ENCODE results near the gene DOCK2. TPM values are rescaled to one million over a fixed set of nuclear protein-coding genes. Genes with fewer than 3 reads are reported as not detected.

DOCK2 gene
- total and polyA plus RNA-seq, 2 of the 8 experiments (the other 6 are each of a cell fraction or from before 2014, with no cell fraction given): 3.9 to 5.7 TPM

DNA sequence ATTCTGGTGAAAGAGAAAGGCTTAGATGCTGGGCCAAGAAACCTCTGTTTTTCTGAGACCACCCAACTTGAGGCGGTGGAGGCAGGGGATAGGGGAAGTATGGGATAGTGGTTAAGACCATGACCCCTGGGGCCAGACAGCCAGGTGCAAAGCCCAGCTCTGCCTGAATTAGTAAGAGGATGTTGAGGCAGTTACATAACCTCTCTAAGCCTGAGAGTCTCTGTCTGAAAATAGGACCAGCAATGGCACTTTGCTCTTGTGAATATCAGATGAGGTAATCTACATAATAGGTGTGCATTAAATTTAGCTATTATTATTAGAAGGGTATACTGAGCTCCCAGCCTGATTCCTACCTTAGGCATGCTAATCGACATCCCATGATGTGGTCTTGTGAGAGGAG, 68.2 kb downstream of the DOCK2 start:
- no peak overlapping the region for H4K91ac ChIP-seq (replicated peaks; ENCODE audit: insufficient read length, low read length)
- no peak overlapping the region for H3K56ac ChIP-seq (replicated peaks; ENCODE audit: insufficient read length, low read depth, low read length)
- H2AFZ ChIP-seq (ENCODE audit: low read length): no peak overlapping the region
- H3K27me3 ChIP-seq (replicated peaks in 1 of 4; ENCODE audit: control insufficient read depth in 3 of 4, extremely low read depth in 1 of 4, insufficient read depth in 3 of 4, low read length in 3 of 4): no peaks in the 10 kb centered on the region
- H3K79me1 ChIP-seq (ENCODE audit: low read depth, low read length): no peaks in the 10 kb centered on the region
- H3K4me2 ChIP-seq (ENCODE audit: insufficient read depth in 1 of 2, low read depth in 2 of 2, low read length in 2 of 2): no peak overlapping the region
- H3K14ac ChIP-seq (ENCODE audit: insufficient read length): no peak overlapping the region
- TF ChIP-seq TBP (IDR thresholded peaks at IDR 0.05; ENCODE audit: low read depth, low read length) (no peak), TAF7 (optimal IDR thresholded peaks at IDR 0.05; ENCODE audit: borderline replicate concordance, low read depth, low read length) (no peak), HDAC2 (IDR thresholded peaks at IDR 0.05; ENCODE audit: borderline replicate concordance in 1 of 2, low read depth in 2 of 2, low read length in 2 of 2) (no peak), GTF2F1 (IDR thresholded peaks at IDR 0.05; ENCODE audit: borderline replicate concordance, low read depth, low read length) (no peak), RAD21 (IDR thresholded peaks at IDR 0.05 in 1 of 2, conservative IDR thresholded peaks at IDR 0.05 in 1 of 2; ENCODE audit: low read depth in 2 of 2, low read length in 2 of 2) (no peak)
- no peaks in the 10 kb centered on the region for H4K20me1 ChIP-seq (replicated peaks in 1 of 2; ENCODE audit: control insufficient read depth in 1 of 2, insufficient read depth in 2 of 2, low read length in 2 of 2)
- 95% methylated on average over 2 of the region's 2 CpGs; no CpG with 5 or more reads in 1 of the 2 experiments for WGBS, 2 experiments (ENCODE audit: extremely low coverage in 1 of 2, insufficient coverage in 1 of 2, insufficient read length in 1 of 2, insufficient replicate concordance in 2 of 2, low coverage in 1 of 2, low lambda C conversion rate in 2 of 2, missing lambda C conversion rate in 1 of 2)
- H2AK5ac ChIP-seq (ENCODE audit: low read depth, low read length): no peak overlapping the region
- H3K18ac ChIP-seq (ENCODE audit: extremely low read depth, low read length): no peak overlapping the region
- no peak for FAIRE-seq
- H3K4me1 ChIP-seq (replicated peaks in 1 of 4; ENCODE audit: control insufficient read depth in 3 of 4, insufficient read depth in 4 of 4, low read length in 3 of 4): no peaks in the 10 kb centered on the region
- no peak overlapping the region for H2BK120ac ChIP-seq (replicated peaks; ENCODE audit: low read depth, low read length)
- no peak overlapping the region for H3K9ac ChIP-seq (replicated peaks in 1 of 4; ENCODE audit: extremely low read depth in 1 of 4, low read depth in 3 of 4, low read length in 3 of 4)
- no peak overlapping the region for H2BK5ac ChIP-seq (ENCODE audit: low read depth, low read length)
- H3K9me3 ChIP-seq (ENCODE audit: insufficient read depth in 2 of 2, low read depth in 1 of 2, low read length in 1 of 2): no peaks in the 10 kb centered on the region
- no peak overlapping the region for H2BK12ac ChIP-seq (ENCODE audit: low read depth, low read length)
- no peak overlapping the region for H3K4me3 ChIP-seq (ENCODE audit: extremely low read depth in 1 of 4, insufficient read depth in 2 of 4, low read depth in 3 of 4, low read length in 4 of 4)
- H3K23ac ChIP-seq (ENCODE audit: insufficient read length): no peak overlapping the region
- no peak overlapping the region for H2BK15ac ChIP-seq (ENCODE audit: low read length)
- CTCF ChIA-PET (ENCODE audit: partially characterized antibody): interaction anchor here (1.0 to 6.5 kb wide), 6 partner anchors 17 to 395 kb away, joined by 3 to 40 read pairs (median 3); partner anchors contain the start of gene INSYN2B
- POLR2A ChIA-PET (ENCODE audit: partially characterized antibody): no interaction called here
- H3K23me2 ChIP-seq (ENCODE audit: low read depth, low read length): no peaks in the 10 kb centered on the region
- no peaks in the 10 kb centered on the region for H3K79me2 ChIP-seq (ENCODE audit: control insufficient read depth in 1 of 2, insufficient read depth in 2 of 2, low read length in 2 of 2)
- no peak overlapping the region for H4K5ac ChIP-seq (ENCODE audit: insufficient read length, low read depth, low read length)
- H2BK20ac ChIP-seq (ENCODE audit: low read length): no peak overlapping the region
- no peaks in the 10 kb centered on the region for H3K36me3 ChIP-seq (ENCODE audit: control insufficient read depth in 2 of 4, insufficient read depth in 4 of 4, low read length in 3 of 4)
- no peak overlapping the region for H4K8ac ChIP-seq (ENCODE audit: extremely low read depth, insufficient read depth, low read length)
- DNase-seq (ENCODE audit: low read depth in 1 of 2, low spot score in 2 of 2): no peak
- H3K4ac ChIP-seq (replicated peaks; ENCODE audit: insufficient read length, low read depth, low read length): no peak overlapping the region
- no peak overlapping the region for H3K27ac ChIP-seq (ENCODE audit: low read depth, low read length)
